ENCODE data around the gene PTPRF.

PTPRF gene

DNA sequence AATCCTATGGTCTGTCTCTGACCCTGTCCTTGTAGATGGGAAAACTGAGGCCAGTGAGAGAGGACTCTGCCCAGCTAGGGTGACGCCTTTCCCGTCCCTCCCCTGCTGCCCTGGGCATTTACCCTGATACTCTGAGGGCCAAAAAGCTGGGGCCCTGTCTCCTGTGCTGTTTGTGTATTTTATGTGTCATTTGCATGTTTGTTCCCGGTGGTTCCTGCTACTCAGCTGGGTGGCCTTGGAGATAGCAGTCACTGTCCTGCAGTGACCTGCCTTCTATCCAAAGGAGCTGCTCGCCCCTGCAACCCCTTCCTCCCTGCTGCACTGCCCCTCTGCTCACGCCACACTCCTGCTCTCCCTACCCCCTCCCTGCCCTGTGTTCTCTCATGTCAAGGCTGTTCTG lies 78.1 kb downstream of the PTPRF start:
- DNase-seq (ENCODE audit: low spot score), result no peak

GRCh38 chr1:43610339-43610738 lies 79.7 kb downstream of the PTPRF start:
- DNase-seq (ENCODE audit: low spot score), result no peak

DNA sequence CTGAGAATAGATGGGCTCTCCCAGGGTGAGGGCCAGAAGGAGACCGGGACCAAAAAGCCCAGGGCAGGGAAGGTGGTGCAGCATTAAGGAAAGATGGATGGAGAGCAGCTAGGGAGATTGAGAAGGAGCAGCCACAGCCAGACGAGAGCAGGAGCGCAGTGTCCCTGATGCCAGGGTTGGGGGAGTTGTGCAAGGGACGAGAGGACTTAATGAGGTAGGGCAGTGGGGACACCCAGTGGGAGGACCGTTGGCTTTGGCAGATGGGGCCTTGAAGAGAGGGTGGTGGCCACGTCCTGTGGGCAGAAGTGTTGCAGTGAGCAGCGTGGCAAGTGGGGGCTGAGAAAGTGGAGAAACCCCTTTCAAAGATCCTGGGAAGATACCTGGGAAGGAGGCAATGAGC lies 81.3 kb downstream of the PTPRF start:
- DNase-seq (ENCODE audit: low spot score), result no peak

- no peak for DNase-seq (ENCODE audit: low spot score)
Observed at GRCh38 chr1:43612406-43612805, 81.7 kb downstream of the PTPRF start.

DNA sequence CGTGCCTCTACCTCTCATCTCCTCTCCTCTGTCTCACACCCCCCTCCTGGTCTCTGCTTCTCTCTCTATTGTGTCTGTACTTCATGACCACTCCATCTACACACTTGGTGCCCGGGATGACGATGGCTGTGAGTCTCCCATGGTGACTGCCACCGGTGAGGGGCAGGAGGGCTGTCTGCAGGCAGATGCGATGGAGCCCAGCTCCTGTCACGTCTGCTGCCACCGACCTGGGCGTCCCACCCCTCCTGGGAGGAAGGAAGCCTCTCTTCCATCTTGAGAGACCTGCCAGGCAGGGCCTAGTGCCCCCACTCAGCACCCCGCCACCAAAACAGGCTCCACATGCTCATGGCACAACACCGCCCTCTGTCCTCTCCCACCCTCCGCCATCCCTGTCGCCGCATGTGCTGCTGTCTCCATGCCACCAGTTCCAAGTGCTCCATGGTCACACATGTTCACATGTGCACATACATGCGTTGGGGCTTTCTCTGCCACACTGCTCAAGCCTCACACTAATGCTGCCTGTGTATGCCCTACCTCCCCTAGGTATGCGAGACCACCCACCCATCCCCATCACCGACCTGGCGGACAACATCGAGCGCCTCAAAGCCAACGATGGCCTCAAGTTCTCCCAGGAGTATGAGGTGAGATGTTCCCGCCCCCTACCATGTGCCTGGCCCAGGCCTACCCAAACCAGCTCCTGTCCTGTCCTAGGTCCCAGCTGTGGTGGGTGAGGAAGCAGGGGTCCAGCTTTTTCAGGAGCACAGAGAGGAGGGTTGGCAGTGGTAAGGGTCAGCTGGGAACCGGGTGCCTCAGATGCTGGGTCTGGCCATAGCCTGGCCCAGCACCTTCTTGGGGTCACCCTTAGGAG lies 82.6 kb downstream of the PTPRF start:
- DNase-seq (ENCODE audit: low spot score), result no peak

GRCh38 chr1:43614211-43614610 lies 83.5 kb downstream of the PTPRF start:
- DNase-seq (ENCODE audit: low spot score), result no peak

- DNase-seq (ENCODE audit: low spot score), result no peak
Observed at GRCh38 chr1:43614891-43615290, 84.2 kb downstream of the PTPRF start.

DNA sequence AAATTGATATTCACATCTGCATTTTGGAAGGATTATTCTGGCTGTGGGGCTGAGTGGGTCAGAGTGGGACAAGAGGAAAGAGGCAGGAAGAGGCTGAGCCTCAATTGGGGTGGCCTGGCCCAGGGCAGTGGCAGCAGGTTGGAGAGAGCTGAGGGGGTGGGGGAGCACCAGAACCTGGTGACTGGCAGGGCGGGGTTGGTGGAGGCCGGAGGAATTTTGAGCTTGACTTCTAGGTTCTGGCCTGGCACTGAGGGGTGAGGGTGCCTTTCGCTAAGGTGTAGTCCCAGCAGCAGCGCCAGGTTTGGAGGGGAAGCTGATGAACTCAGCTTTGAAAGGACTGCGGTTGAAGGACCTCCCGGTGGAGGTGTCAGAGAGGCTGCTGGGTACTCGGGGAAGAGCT lies 85.7 kb downstream of the PTPRF start:
- no peak for DNase-seq (ENCODE audit: low spot score)

DNA sequence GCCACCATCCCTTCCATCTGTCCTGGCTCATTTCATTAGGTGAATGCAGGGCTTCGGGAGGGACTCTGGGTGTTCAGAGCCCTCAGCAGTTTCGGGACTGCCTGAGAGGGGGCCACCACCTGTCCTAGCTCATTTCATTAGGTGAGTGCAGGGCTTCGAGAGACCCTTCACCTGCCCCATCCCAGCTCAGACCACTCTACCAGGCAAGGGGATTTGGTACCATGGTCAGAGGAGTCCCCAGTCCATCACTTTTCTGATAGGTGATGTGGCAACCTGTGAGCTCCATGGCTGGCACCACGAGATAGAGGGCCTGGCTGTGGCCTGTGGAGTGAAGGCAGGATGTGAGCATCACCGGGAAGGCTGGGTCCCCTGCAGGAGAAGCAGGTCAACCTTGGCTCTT lies 86.3 kb downstream of the PTPRF start:
- DNase-seq (ENCODE audit: low spot score), result no peak

DNA sequence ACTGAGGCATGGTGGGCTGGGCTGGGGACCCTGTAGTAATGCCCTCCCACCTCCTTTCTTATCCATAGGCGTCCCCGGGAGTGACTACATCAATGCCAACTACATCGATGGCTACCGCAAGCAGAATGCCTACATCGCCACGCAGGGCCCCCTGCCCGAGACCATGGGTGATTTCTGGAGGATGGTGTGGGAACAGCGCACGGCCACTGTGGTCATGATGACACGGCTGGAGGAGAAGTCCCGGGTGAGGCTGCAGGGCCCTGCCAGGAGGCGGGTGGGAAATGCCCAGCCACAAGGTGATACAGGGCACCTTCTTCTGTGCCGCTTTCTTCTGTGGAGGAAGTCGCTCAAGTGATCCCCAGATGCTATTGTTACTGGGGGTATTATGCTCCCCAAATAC lies 87.0 kb downstream of the PTPRF start:
- no peak for DNase-seq (ENCODE audit: low spot score)

DNA sequence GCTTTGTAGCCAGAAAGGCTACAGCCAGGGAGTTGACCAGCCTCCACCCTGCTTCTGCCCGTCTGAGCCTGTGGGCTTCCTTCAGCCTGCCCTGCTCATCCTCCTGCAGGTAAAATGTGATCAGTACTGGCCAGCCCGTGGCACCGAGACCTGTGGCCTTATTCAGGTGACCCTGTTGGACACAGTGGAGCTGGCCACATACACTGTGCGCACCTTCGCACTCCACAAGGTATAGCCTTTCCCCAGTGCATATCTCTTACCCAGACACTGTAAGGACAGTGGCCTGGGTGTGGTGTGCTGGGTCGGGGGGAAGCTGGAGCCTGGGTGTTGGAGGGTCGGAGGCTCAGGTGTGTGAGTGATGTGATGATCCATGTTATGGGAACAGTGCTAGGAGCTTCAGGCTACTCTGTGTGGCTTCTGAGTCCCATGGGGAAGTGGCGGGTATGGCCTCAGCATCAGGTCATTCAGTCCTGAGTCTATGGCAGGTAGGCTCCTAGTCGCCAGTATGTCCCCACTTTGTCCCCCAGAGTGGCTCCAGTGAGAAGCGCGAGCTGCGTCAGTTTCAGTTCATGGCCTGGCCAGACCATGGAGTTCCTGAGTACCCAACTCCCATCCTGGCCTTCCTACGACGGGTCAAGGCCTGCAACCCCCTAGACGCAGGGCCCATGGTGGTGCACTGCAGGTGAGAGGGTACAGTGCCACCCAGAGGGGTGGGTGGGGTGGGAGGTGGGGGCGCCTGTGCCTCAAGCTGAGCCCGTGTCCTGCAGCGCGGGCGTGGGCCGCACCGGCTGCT lies 88.0 kb downstream of the PTPRF start:
- no peak for DNase-seq (ENCODE audit: low spot score)

- no peak for DNase-seq (ENCODE audit: low spot score)
Observed at GRCh38 chr1:43619314-43619790, 88.7 kb downstream of the PTPRF start.

DNA sequence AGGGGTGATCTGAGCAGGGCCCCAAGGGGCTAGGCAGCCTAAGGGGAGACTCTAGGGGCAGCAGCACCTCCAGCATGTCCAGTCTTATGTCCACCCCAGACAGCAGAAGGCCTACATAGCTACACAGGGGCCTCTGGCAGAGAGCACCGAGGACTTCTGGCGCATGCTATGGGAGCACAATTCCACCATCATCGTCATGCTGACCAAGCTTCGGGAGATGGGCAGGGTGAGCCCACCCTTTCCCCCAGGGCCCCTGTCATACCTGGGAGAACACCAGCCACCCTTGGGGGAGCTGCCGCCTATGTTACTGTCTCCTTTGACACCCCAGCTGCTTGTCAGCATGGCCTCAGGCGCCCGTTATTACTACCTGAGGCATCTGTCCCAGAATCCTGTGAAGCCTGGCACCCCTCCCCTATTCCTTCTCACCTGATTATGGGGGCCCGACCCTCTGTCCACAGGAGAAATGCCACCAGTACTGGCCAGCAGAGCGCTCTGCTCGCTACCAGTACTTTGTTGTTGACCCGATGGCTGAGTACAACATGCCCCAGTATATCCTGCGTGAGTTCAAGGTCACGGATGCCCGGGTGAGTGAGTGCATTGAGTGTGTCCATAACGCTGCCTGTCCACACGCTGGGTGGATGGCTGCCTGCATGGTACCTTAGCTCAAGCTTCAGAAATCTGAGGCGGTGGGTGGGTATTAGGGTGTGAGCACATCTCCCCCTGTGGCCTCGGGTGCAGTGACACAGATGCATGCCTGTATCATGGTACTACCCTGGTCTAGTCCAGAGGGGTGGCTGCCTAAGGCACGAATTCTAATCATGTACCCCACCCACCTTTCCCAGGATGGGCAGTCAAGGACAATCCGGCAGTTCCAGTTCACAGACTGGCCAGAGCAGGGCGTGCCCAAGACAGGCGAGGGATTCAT lies 89.6 kb downstream of the PTPRF start:
- no peak for DNase-seq (ENCODE audit: low spot score)

- no peak for DNase-seq (ENCODE audit: low spot score)
Observed at GRCh38 chr1:43620956-43621355, 90.3 kb downstream of the PTPRF start.

DNA sequence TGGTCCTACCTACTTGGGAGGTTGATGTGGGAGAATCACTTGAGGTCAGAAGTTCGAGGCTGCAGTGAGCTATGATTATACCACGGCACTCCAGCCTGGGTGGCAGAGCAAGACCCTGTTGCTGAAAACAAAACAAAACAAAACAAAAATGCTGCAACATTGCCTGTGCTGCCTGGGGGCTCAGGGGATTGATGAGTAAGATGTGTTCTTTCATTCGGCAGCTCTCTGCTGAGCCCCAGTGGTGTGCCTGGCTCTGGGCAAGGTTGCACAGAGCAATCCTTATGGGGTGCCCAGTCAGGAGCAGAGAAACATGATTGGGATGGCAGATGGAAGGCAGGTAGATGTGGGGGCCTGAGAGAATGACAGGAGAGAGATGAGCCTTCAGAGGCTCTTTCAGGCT lies 90.7 kb downstream of the PTPRF start:
- DNase-seq (ENCODE audit: low spot score), result no peak

DNA sequence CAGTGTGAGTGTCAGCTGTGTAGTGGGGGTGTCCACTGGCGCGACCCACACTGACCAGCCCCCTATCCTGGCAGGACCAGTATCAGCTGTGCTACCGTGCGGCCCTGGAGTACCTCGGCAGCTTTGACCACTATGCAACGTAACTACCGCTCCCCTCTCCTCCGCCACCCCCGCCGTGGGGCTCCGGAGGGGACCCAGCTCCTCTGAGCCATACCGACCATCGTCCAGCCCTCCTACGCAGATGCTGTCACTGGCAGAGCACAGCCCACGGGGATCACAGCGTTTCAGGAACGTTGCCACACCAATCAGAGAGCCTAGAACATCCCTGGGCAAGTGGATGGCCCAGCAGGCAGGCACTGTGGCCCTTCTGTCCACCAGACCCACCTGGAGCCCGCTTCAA lies 91.2 kb downstream of the PTPRF start:
- DNase-seq (ENCODE audit: low spot score), result no peak

DNA sequence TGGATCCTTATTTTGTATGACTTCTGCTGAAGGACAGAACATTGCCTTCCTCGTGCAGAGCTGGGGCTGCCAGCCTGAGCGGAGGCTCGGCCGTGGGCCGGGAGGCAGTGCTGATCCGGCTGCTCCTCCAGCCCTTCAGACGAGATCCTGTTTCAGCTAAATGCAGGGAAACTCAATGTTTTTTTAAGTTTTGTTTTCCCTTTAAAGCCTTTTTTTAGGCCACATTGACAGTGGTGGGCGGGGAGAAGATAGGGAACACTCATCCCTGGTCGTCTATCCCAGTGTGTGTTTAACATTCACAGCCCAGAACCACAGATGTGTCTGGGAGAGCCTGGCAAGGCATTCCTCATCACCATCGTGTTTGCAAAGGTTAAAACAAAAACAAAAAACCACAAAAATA lies 91.8 kb downstream of the PTPRF start:
- DNase-seq (ENCODE audit: low spot score), result no peak

DNA sequence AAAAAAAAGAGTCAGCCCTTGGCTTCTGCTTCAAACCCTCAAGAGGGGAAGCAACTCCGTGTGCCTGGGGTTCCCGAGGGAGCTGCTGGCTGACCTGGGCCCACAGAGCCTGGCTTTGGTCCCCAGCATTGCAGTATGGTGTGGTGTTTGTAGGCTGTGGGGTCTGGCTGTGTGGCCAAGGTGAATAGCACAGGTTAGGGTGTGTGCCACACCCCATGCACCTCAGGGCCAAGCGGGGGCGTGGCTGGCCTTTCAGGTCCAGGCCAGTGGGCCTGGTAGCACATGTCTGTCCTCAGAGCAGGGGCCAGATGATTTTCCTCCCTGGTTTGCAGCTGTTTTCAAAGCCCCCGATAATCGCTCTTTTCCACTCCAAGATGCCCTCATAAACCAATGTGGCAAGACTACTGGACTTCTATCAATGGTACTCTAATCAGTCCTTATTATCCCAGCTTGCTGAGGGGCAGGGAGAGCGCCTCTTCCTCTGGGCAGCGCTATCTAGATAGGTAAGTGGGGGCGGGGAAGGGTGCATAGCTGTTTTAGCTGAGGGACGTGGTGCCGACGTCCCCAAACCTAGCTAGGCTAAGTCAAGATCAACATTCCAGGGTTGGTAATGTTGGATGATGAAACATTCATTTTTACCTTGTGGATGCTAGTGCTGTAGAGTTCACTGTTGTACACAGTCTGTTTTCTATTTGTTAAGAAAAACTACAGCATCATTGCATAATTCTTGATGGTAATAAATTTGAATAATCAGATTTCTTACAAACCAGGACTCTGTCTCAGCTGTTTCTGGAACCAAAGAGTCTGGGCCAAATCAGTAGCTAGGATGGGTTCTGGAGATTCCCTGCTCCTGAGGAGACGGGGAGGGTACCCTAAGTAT lies 92.5 kb downstream of the PTPRF start:
- no peak for DNase-seq (ENCODE audit: low spot score)

GRCh38 chr1:43625063-43625780 lies 94.5 kb downstream of the PTPRF start:
- no peak for DNase-seq (ENCODE audit: low spot score)

GRCh38 chr1:43632135-43632670 lies 101.5 kb downstream of the PTPRF start:
- no peak for DNase-seq (ENCODE audit: low spot score)

Measured in SW480 (cell line).